Kidney (tissue), 14 donors: ENCODE measurements around the gene ST3GAL3. TPM values are rescaled to one million over a fixed set of nuclear protein-coding genes. Genes with fewer than 3 reads are reported as not detected.

Source experiments
- DNase-seq, 5 donors: peaks; one replicate each; pipeline ENCODE4 v3.0.0-alpha.2; 2013 to 2020
- FAIRE-seq: peaks from 2 replicates; lab custom pipeline; 2012; peaks lifted over from hg19 to GRCh38; lab: Jason Lieb, UNC
- H3K27ac ChIP-seq, 2 donors: one replicate each; pipeline ENCODE4 v1.7.0; 2013; ENCODE audit warnings: low read depth in 2 of 2, low read length in 2 of 2, inconsistent platforms in 1 of 2
- H3K27me3 ChIP-seq: one replicate; pipeline ENCODE4 v1.7.1; 2013; ENCODE audit warnings: low read length, inconsistent platforms; ENCODE audit not compliant: control insufficient read depth, insufficient read depth
- H3K36me3 ChIP-seq, 3 donors: one replicate each; pipeline versions ENCODE4 v1.7.0 to v1.7.1; 2013; ENCODE audit warnings: low read length in 3 of 3, control low read depth in 1 of 3, inconsistent platforms in 1 of 3; ENCODE audit not compliant: insufficient read depth in 3 of 3, control insufficient read depth in 2 of 3
- H3K4me1 ChIP-seq, 3 donors: one replicate each; pipeline versions ENCODE4 v1.7.0 to v1.7.1; 2013; ENCODE audit warnings: low read length in 3 of 3, inconsistent platforms in 1 of 3, low read depth in 1 of 3; ENCODE audit not compliant: control insufficient read depth in 2 of 3, insufficient read depth in 2 of 3
- H3K4me3 ChIP-seq, 3 donors: one replicate each; pipeline versions ENCODE4 v1.7.0 to v1.8.1; 2013; ENCODE audit warnings: low read length in 3 of 3, control low read depth in 1 of 3, inconsistent platforms in 1 of 3
- H3K9ac ChIP-seq, 3 donors: one replicate each; pipeline versions ENCODE4 v1.7.0 to v1.7.1; 2013; ENCODE audit warnings: low read length in 3 of 3, control low read depth in 1 of 3, inconsistent platforms in 1 of 3
- H3K9me3 ChIP-seq, 3 donors: one replicate each; pipeline versions ENCODE4 v1.7.0 to v1.7.1; 2013; ENCODE audit warnings: low read length in 3 of 3, control low read depth in 1 of 3, inconsistent platforms in 1 of 3; ENCODE audit not compliant: control insufficient read depth in 2 of 3, insufficient read depth in 1 of 3
- CTCF ChIP-seq: IDR thresholded peaks from 3 replicates; pipeline ENCODE4 v1.5.1; 2012; ENCODE audit warnings: mild to moderate bottlenecking, moderate library complexity, borderline replicate concordance; ENCODE audit not compliant: insufficient read depth; ENCODE audit errors: extremely low read depth
- intact Hi-C: fragments of 100-400 bp; cut with DNase I; formaldehyde crosslinking; loops from one replicate; pipeline ENCODE4 v1.11.1; 2022
- polyA plus RNA-seq: library from polyadenylated mRNA; stranded (reverse); fragments of 350-450 nt; fragmentation: Illumina TruSeq; extraction: RNeasy Lipid Tissue Mini Kit (QIAGEN cat#74804); gene quantifications from one replicate; pipeline ENCODE4 v1.2.3, GENCODE V29; 2014; ENCODE audit warnings: low read depth, low replicate concordance; ENCODE audit not compliant: insufficient read depth
- total RNA-seq: library from RNA; stranded (reverse); fragmentation: NEBNext Ultra II Directional; extraction: Animal tissue kit (Norgen Biotek cat#: 25700); gene quantifications from one replicate; pipeline ENCODE4 v1.2.1, GENCODE V29; 2021
- donor health status: control.
- donor health status: control.
- donor health status: control.
- donor health status: control.
- donor health status: control.
- donor health status: DM: yes; HTN: yes; CAD: no.
- donor health status: Normal renal cell carcinoma (clear cell type).

The ST3GAL3 gene
- total and polyA plus RNA-seq, 2 donors from 2014 or later = 15.3 to 21.3 TPM

- FAIRE-seq = no peak
- no peaks in the 10 kb centered on the region for H3K9me3 ChIP-seq
- H3K4me3 ChIP-seq = peak overlapping the region in 1 of 3 donors; percentile 18
These were observed 270.3 kb downstream of the ST3GAL3 start for GRCh38 chr1:43977376-43978263.

GRCh38 chr1:43978264-43978550 is 270.9 kb downstream of the ST3GAL3 start:
- FAIRE-seq (no peak), DNase-seq (no peak)
- peak overlapping the region in 2 of 3 donors; percentile 22 to 57 for H3K4me3 ChIP-seq
- intact Hi-C loops = no loop called here
- peaks cover 0 to 37% (median 7%) of the 10 kb centered on the region in 3 donors for H3K4me1 ChIP-seq
- no peak overlapping the region for H3K27ac ChIP-seq
- no peaks in the 10 kb centered on the region for H3K27me3 ChIP-seq
- no peak for TF ChIP-seq CTCF
- no peaks in the 10 kb centered on the region for H3K9me3 ChIP-seq
- H3K36me3 ChIP-seq = peaks cover 4 to 26% (median 5%) of the 10 kb centered on the region in 3 donors
- no peak overlapping the region for H3K9ac ChIP-seq

More at GRCh38 chr1:43977376-43978263, 270.3 kb downstream of the ST3GAL3 start:
- DNase-seq = no peak
- intact Hi-C loops = no loop called here
- TF ChIP-seq CTCF = no peak
- Histone ChIP-seq H3K36me3 (peaks cover 4 to 26% (median 5%) of the 10 kb centered on the region in 3 donors), H3K27me3 (no peaks in the 10 kb centered on the region), H3K4me1 (peaks cover 0 to 37% (median 7%) of the 10 kb centered on the region in 3 donors), H3K9ac (no peak overlapping the region), H3K27ac (no peak overlapping the region)

GRCh38 chr1:43978551-43979260 is 271.4 kb downstream of the ST3GAL3 start, which contains the start of gene B4GALT2:
B4GALT2 (plus strand) TSS chr1:43979210; CDS start chr1:43981161, 1,951 bp downstream.
- TF ChIP-seq CTCF = no peak
- FAIRE-seq = no peak
- Histone ChIP-seq H3K27ac (no peak within 1 kb of the TSS), H3K4me1 (peaks cover 0 to 37% (median 7%) of the 10 kb centered on the region in 3 donors), H3K9me3 (no peaks in the 10 kb centered on the region), H3K9ac (peak within 1 kb of the TSS in 2 of 3 donors; percentile 3 to 46), H3K4me3 (peak within 1 kb of the TSS; percentile 53 to 57 (median 54)), H3K27me3 (no peaks in the 10 kb centered on the region), H3K36me3 (peaks cover 4 to 26% (median 5%) of the 10 kb centered on the region in 3 donors)
- intact Hi-C loops = no loop called here
- DNase-seq = peak in 4 of 5 donors; percentile 30 to 72 (median 52)
